Measurements from ENCODE around the gene GRXCR2. TPM values are rescaled to one million over a fixed set of nuclear protein-coding genes. Genes with fewer than 3 reads are reported as not detected.
"Not testable (repeated sequence)": the region's sequence is repeated elsewhere in the genome, so short reads cannot be mapped to it uniquely, and the experiment has no call there.

The GRXCR2 gene
- total RNA-seq, 1 donor from 2014 or later, result not detected

DNA sequence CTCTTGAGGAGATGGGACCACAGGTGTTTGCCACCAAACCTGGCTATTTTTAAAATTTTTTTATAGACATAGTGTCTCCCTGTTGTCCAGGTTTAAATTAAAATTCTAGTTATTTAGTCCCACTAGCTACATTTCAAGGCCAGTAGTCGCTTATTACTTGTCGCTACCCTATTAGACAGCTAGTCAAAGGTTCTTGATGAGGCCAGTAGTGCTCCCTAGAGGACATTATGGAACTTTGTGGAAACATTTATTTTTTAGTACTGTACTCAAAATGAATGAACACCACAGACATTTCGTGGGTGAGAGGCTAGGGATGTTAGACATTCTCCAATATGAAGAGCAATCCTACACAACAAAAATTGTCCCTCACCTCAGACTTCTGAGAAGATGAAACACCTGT lies 14.4 kb upstream of the GRXCR2 start:
- intact Hi-C loops (cut with micrococcal nuclease), result no loop called here

DNA sequence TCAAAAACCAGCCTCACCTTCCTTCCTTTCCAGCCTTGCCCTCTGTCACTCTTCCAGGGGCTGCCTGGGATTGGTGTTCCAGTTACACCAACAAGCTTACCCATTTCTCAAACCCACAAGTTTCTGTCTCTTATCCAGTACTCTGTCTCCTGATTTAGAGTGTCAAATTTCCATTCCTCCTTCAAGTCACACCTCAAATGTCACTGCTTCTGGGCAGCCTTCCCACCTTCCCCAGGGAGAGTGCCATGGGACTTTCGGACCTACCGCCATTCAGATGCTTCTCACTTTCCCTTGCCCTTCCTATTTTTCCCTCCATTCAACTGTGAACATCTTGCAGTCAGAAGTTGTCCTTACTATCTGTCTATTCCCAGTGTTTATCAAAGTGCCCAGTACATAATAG lies 2.0 kb upstream of the GRXCR2 start:
- intact Hi-C loops (cut with micrococcal nuclease), result no loop called here

DNA sequence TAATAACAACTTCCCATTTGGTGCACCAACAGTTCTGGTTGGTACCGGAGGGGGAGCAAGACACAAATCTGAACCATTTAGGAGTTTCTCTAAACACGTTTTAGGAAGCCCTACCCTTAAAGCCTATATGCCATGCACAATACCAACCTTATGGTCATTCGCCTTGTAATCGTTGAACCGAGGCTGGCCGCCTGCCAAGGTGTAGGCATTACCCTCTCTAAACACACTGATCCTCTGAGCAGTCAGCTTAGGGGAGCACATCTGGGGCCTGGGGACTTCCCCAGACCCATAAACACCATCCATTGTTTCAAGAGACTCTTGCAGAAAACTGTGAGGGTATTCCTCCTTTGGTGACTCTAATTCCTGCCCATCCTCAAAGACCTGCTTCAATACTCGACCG lies 328 bp downstream of the GRXCR2 start:
- intact Hi-C loops (cut with micrococcal nuclease), result no loop called here

DNA sequence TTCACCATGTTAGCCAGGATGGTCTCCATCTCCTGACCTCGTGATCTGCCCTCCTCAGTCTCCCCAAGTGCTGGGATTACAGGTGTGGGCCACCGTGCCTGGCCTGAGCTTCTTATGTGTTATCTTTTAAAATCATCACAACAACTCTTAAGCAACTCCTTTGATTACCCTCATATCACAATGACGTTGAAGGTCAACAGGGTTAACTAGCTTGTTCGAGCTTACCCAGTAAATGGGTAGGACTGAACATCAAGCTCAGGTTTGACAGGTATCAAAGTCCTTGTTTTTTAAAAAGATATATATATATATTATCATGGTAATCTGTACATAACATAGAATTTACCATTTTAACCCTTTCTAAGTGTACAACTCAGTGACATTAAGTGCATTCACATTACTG lies 3.1 kb downstream of the GRXCR2 start:
- intact Hi-C loops (cut with micrococcal nuclease), result no loop called here

DNA sequence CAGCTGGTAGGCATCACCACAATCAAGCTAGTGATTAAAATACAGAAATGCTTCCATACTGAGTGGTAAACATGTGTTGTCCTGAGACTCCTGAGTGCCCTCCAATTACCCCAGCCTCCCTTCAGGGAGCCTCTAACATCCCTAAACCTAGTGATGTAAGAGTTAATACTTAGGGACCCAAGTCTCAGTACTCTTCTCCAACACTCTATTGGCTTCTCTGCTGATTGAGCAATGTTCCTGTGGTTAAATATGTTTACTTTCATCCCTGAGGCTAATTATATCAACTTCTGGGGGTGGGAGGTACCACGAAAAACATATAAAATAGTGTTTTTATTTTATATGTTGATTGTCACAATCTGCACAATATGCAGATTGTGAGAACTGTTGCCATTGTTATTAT lies 5.0 kb downstream of the GRXCR2 start:
- intact Hi-C loops (cut with micrococcal nuclease), result no loop called here

DNA sequence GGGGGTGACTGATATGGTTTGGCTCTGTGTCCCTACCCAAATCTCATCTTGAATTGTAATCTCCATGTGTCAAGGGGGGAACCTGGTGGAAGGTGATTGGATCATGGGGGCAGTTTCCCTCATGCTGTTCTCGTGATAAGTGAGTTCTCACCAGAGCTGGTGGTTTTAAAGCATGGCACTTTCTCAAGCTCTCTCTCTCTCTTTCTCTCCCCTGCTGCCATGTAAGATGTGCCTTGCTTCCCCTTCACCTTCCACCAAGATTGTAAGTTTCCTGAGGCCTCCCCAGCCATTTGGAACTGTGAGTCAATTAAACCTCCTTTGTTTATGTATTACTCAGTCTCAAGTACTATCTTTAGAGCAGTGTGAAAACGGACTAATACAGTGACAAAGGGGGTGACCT lies 8.4 kb downstream of the GRXCR2 start:
- intact Hi-C loops (cut with micrococcal nuclease), result not testable (repeated sequence)

DNA sequence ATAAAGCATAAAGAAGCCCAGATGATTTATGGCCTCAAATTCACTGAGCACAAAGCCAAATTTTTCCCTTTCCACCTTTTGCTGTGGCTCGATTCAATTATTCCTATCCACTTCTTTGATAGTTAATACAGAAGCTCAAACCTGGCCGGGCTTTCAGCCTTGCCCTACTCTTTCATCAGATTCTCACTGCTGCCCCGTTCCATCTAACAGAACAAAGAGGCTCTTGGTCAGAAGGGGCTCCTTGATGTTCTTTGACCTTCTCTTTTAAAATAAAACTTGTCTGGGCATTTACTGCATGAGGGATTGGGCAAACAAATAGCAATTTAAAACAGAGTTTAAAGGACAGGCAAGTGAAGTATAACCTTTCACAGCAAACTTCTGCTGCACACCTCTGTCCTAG lies 9.8 kb downstream of the GRXCR2 start:
- intact Hi-C loops (cut with micrococcal nuclease), result no loop called here

DNA sequence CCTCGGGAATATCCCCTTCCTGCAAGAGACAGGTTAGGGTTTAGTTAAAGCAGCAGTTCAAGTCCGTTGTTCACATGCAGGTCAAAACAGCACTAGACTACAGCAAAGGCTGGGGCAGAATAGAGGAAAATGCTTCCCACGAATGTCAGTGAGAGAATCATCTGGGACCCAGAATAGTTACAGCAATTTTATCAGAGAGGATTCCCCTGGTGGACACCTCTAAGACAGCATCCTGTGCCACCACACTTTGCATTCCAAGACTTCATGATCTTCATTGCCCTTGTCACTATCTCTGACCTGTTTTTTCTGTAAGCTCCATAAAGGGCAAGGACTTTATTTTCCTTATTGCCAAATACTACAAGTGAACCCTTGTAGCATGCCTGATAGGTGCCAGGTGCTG lies 12.9 kb downstream of the GRXCR2 start:
- intact Hi-C loops (cut with micrococcal nuclease), result no loop called here

DNA sequence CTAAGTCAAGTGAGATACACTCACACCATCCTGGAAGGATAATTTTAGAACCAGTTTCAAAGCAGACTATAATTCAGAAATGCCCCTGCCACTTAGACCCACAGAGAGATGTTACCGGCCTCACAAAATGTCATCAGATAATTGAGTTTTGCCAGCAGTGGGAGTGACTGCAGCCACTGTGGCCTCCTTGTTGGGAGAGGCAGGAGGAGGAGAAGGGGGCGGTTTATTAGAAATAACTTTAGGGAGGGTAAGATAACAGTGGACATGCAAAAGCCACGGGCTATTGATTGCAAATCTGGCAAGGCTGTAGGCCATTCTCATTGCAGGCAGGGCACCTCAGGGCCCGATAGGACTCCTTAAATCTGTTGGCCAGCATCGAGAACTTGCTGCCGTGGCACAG lies 13.4 kb downstream of the GRXCR2 start:
- intact Hi-C loops (cut with micrococcal nuclease), result no loop called here

DNA sequence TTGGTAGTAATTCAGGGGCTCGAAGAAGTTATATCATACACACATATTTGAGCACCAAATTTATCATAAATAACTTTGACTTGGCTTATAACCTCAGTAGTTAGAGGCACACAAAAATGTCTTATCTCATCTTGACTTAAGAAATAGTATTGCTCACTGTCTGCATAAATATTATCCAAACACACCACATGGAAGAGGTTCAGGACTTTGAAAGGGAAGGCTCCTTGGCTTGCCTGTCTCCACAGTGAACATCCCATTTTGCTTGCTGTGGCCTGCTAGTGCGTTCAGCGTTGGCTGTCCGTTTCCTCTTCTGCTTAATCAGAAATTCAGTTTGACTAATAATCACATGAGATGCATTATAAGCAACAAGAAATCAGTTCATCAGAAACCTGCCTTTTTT lies 13.9 kb downstream of the GRXCR2 start:
- intact Hi-C loops (cut with micrococcal nuclease), result no loop called here

DNA sequence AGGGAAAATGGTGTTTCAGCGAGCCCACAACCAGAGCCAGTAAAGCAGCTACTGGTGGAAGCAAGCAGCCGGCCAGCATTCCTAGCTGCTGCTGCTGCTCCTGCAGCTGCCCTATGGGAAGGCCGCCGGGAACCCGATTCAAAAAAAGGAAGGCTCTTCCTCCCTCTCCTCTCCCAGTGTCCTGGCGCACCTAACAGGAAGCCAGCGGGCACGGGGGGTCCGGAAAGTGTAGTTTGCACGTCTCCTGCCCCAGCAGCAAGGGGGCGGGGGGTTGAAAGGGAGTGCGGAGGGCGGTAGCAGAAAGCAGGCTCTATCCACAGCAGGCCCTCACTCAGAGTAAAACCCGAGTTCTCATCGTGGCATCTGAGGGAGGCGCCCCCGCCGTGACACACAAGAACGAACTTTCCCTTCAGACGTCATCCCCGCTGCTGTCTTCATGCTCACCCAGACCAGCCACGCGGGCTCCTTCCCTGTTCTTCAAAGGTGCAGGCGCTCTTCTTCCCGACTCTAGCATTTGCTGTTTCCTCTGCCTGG lies 16.5 kb downstream of the GRXCR2 start:
- intact Hi-C loops (cut with micrococcal nuclease), result no loop called here

DNA sequence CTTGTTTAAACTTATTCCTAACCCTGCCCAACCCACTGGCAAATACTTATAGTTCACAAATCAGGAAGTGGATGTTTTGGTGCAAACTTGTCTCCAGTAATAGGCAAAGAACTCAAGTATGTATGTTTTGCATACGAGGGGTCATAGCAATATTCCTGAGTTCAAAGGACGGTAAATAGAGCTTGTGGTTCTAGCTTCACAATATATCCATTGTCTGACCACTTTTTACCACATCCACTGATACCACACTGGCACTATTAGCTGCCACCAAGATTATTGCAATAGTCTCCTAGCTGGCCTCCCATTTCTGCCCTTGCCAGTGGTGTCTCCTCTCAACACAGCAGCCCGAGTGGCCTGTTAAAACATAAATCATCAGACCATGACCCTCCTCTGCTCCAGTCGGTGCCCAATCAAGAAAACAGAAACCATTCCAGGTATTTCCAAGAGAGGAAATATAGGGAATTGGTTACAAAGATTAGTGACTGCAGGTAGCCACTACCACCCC lies 17.0 kb downstream of the GRXCR2 start:
- intact Hi-C loops (cut with micrococcal nuclease), result no loop called here

DNA sequence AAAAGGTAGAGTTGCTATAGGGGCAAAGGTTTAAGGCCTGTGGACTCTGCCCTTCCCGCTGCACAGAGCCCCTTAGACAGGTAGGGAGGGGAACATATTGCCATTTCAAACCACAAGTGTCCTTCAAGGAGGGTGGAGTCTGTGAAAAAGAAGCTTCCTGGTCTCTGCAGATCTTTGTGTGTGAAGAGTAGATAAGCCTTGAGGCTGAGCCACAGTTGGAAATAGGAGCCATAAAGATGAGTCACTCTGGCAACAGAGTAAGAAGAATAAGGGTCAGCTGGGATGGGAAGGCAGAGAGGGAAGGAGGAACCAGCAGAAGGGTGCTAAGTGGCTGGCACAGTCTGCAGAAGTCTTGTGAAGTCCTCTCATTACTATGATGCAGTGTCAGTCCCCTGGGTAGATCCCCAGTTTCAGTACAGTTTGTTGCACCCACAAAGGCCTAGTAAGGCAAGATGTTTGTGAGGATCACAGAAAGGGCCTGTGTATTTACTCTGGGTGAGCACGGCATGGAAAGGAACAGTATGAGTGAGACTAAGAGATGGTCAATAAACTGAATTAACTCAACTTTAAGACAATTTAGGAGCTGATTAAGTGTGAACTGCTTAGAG lies 18.1 kb downstream of the GRXCR2 start:
- intact Hi-C loops (cut with micrococcal nuclease), result no loop called here

DNA sequence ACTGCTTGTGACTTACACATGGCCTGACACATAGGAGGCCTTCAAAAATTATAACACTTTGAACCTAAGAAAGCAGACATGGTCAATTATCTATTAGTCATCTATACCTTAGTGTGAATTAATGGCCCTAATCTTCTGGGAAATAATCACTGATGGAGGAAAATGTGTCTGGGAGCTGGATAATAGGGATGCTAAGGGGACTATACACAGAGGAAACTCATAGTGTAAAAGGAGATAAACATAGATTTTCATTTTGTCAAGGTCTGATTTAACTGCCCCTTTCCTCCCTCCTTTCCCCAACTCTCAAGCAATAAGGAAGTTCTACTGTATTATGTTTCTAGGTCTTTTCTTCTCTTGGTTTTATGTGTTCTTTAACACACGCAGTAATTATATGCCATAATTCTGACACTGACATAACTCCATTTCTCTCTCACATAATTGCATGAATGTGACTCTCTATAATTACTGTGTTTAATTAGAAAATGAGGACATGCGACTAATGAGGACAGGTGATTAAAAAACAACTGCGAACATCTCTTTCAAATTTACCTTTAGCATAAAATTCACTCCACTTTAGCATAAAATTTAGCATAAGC lies 18.9 kb downstream of the GRXCR2 start:
- intact Hi-C loops (cut with micrococcal nuclease), result no loop called here

DNA sequence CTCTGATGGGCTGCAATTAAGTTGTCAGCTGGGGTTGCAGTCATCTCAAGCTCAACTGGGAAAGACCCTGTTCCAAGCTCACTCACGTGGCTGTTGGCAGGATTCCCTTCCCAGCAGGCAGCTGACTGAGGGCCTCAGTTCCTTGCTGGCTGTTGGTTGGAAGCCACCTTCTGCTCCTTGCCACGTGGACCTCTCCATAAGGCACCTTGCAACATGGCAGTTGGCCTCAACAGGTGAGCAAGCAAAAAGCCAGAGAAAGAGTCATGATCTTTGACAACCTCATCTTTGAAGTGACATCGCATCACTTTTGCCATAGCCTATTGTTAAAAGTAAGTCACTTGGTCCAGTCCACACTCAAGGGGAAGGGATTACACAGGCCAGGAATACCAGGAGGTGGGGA lies 19.8 kb downstream of the GRXCR2 start:
- intact Hi-C loops (cut with micrococcal nuclease), result no loop called here

DNA sequence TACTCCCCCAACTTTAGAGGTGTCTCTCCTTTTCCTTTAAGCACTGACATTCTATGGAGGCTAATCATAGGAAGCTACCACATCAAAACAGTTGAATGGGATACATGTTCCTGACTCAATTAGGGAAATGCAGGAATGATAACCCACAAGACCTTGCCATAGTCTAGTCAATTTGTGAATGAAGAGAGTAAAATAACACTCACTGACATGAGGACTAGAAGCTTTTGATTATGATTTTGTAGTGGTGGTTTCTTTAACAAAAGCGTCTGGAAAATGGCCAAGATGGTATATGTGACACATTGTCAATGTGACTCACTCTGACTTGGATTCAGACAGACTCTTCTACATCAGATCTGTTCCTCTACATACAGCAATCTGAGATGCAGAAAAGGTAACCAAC lies 24.0 kb downstream of the GRXCR2 start:
- intact Hi-C loops (cut with micrococcal nuclease), result no loop called here

DNA sequence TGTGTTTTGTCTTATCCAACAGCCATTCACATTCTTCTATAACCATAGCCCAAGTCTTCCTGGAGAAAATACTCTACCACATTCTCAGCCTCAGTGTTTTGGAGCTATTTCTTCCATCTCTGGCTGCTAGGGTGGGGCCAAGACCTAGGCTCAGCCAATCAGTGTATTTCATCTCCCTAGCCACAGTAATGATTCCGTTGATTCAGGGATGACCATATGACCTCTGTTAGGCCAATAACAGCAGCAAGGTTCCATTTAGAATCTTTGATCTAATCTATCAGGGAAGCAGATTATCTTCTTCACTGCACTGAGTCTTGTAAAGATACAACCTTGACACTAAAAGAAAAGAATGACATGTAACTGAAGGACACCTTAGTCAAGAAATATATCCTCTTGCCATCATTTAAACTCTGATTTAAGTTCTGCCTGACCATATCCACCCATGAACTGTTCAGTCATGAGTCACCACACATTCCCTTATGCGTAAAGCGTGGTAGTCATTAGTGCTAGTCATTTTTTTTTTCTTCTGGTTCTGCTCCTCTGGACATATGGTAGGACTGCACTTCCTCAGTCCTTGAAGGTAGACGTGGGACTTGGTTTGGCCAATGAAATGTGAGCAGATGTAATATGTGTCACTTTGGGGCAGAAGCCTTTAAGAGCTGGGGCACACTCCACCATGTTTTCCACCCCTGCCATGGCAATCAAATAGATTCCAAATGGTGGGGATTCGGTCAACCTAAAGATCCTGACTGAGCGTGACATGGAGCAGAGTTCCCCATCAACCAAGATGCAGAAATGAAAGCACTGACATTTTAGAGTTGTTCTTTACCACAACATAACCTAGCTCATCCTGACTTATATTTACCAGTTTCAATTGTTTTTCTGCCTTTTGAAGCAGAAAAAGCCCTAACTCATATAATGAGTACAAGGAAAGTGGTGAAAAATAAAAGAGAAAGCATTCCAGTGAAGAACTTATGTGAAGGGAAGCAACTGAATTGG lies 25.0 kb downstream of the GRXCR2 start:
- intact Hi-C loops (cut with micrococcal nuclease), result no loop called here

DNA sequence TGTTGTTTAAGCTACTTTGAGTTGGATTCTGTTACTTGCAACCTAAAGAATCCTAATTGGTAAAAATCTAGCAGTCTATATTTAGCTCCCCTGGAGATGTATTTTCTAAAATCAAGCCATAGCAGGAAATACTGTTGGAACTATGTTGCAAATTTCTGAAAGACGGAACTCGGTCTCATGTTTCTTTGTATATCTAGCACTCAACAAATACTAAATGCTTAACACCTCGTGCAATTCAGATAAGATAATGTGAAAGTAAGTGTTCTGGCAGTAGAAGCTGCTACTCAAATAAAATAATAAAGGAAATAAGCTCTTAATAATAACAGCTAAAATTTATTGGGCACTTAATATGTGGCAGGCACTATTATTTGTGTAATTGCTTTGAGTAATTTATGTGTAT lies 26.7 kb downstream of the GRXCR2 start:
- intact Hi-C loops (cut with micrococcal nuclease), result no loop called here

DNA sequence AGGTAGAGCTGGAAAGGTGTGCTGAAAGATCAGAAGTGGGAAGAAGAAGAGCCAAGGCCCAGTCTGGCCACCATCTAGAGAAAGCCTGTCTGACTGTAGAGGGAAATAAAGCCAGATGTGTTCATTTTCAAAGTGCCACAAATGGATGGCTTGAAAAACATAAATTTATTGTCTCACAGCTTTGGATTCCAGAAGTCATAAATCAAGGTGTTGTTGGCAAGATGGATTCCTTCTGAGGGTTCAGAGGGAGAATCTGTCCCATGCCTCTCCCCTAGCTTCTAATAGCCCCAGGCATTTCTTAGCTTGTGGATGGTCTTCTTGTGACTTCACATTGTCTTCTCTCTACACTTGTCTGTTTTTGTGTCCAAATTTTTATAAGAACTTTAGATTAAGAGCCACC lies 31.5 kb downstream of the GRXCR2 start:
- intact Hi-C loops (cut with micrococcal nuclease), result no loop called here

DNA sequence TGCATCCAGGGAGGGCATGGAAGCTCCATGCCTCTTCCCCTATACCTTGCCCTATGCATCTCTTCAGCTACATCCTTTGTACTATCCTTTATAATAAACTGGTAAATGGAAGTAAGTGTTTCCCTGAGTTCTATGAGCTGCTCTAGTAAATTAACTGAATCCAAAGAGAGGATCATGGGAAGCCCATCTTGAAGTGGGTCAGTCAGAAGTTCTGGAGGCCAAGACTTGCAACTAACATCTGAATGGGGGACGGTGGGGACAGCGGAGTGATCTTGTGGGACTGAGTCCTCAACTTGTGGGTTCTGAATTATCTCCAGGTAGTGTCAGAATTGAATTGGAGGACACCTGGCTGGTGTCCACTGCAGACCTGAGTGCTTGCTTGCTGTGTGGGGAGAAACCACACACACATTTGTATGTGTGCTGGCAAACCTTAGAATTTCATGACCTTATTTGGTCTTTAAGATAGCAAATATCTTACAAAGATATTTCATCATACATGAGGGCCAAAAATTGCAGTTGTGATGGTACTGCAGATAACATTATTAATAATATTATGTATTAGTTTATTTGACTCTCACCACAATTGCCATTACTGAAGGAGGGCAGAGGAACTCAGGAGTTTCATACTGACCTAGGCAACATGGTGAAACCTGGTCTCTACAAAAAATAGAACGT lies 32.2 kb downstream of the GRXCR2 start:
- intact Hi-C loops (cut with micrococcal nuclease), result no loop called here

DNA sequence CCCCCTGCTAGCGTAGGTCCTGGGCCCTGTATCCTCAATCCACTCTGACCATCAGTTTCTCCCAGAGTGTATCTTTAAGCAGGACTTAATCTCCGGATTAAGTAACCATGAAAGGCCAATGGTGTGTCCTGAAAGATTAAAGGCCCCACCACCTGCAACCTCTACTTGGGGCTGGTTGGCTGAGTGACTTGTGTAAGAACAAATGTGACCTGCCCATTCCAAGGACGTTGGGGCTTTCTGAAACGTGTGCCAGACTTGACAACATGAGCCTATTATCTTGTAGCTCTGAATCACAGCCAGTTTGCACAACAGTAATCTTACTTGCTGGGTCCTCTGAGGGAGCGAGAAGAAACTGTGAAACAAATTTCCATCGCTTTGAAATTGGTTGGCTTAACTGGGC lies 34.5 kb downstream of the GRXCR2 start:
- intact Hi-C loops (cut with micrococcal nuclease), result no loop called here
